ENCODE data around the gene FAM184A. TPM values are rescaled to one million over a fixed set of nuclear protein-coding genes. Genes with fewer than 3 reads are reported as not detected.

FAM184A gene
- total and polyA plus RNA-seq, 2 donors (not counting 3 experiments of a cell fraction or from before 2014, with no cell fraction given) = 0.04 to 0.84 TPM

DNA sequence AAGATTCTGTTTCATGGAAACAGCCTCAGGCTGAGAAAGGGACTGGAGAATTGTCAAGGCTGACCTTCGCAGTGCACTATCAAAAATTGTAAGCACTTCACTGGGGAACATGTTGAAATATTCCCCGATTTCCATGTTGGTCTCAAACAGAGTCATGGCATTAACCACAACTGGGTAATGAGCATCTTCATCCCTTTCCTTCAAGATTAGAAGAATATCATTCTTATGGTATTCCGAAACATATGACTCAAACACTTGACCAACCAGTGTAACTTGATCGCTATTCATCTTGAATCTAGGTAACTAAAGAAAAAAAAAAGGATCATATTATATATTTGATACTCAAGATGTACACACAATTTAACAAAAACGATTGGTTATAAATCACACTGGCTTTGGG is 147.0 kb downstream of the FAM184A start:
- H3K27ac ChIP-seq (ENCODE audit: insufficient read depth, low read depth, low read length) = no peak overlapping the region
- H3K4me2 ChIP-seq (ENCODE audit: insufficient read depth, low read length) = no peak overlapping the region
- H3K4me1 ChIP-seq (ENCODE audit: control insufficient read depth, extremely low read depth, insufficient read depth, low read length) = peaks cover 10% of the 10 kb centered on the region
- POLR2A ChIA-PET = no interaction called here
- H3K79me2 ChIP-seq (ENCODE audit: control insufficient read depth, insufficient read depth, low read length) = no peaks in the 10 kb centered on the region
- BruUV-seq (replicated peaks) = no TSS peak
- no peaks in the 10 kb centered on the region for H3K27me3 ChIP-seq (ENCODE audit: control insufficient read depth in 2 of 2, insufficient read depth in 2 of 2, low read length in 2 of 2)
- intact Hi-C loops (cut with micrococcal nuclease) = loop anchor here (10.0 kb wide), 1 partner anchor 413 kb away; the partner anchor contains the start of gene MAN1A1
- FAIRE-seq (no peak), DNase-seq (ENCODE audit: low read depth, low spot score) (no peak)
- H3K9ac ChIP-seq (replicated peaks; ENCODE audit: extremely low read depth, insufficient read depth, low read length) = no peak overlapping the region
- CTCF ChIA-PET = no interaction called here
- H3K9me1 ChIP-seq (replicated peaks; ENCODE audit: control insufficient read depth, extremely low read depth, insufficient read depth, low read length) = no peaks in the 10 kb centered on the region
- TF ChIP-seq, protein P1, sequence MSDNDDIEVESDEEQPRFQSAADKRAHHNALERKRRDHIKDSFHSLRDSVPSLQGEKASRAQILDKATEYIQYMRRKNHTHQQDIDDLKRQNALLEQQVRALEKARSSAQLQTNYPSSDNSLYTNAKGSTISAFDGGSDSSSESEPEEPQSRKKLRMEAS (IDR thresholded peaks at IDR 0.05; ENCODE audit: insufficient read depth, insufficient read length) = no peak
- TF ChIP-seq EZH2 (IDR thresholded peaks at IDR 0.05; ENCODE audit: borderline replicate concordance, low read depth, low read length, severe bottlenecking) (no peak), POLR2A (IDR thresholded peaks at IDR 0.05; ENCODE audit: low read depth, low read length) (no peak), MYC (IDR thresholded peaks at IDR 0.05; ENCODE audit: low read depth, low read length) (no peak), JUN (IDR thresholded peaks at IDR 0.05; ENCODE audit: borderline replicate concordance, insufficient read depth, insufficient read length, low read depth) (no peak), FOS (IDR thresholded peaks at IDR 0.05; ENCODE audit: borderline replicate concordance, insufficient read depth, low read length) (no peak), GATA2 (IDR thresholded peaks at IDR 0.05; ENCODE audit: insufficient read depth, insufficient read length, low read depth, low read length) (no peak), POLR2AphosphoS5 (IDR thresholded peaks at IDR 0.05; ENCODE audit: insufficient read depth, low read depth, low read length) (no peak)
- TF ChIP-seq, protein P2, sequence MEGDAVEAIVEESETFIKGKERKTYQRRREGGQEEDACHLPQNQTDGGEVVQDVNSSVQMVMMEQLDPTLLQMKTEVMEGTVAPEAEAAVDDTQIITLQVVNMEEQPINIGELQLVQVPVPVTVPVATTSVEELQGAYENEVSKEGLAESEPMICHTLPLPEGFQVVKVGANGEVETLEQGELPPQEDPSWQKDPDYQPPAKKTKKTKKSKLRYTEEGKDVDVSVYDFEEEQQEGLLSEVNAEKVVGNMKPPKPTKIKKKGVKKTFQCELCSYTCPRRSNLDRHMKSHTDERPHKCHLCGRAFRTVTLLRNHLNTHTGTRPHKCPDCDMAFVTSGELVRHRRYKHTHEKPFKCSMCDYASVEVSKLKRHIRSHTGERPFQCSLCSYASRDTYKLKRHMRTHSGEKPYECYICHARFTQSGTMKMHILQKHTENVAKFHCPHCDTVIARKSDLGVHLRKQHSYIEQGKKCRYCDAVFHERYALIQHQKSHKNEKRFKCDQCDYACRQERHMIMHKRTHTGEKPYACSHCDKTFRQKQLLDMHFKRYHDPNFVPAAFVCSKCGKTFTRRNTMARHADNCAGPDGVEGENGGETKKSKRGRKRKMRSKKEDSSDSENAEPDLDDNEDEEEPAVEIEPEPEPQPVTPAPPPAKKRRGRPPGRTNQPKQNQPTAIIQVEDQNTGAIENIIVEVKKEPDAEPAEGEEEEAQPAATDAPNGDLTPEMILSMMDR (IDR thresholded peaks at IDR 0.05; ENCODE audit: extremely low read depth in 1 of 2, insufficient read depth in 1 of 2, low read depth in 1 of 2, low read length in 2 of 2) = no peak
- no peak overlapping the region for H3K4me3 ChIP-seq (replicated peaks in 1 of 3; ENCODE audit: insufficient read depth in 1 of 3, low read depth in 1 of 3, low read length in 3 of 3)
- H3K36me3 ChIP-seq (ENCODE audit: control insufficient read depth in 2 of 2, extremely low read depth in 1 of 2, insufficient read depth in 2 of 2, low read length in 2 of 2) = peaks cover 0 to 2% of the 10 kb centered on the region in 2 experiments
- no peaks in the 10 kb centered on the region for H3K9me3 ChIP-seq (replicated peaks; ENCODE audit: control insufficient read depth, insufficient read depth, low read length)
- H4K20me1 ChIP-seq (replicated peaks; ENCODE audit: control insufficient read depth, extremely low read depth, insufficient read depth, low read length) = no peaks in the 10 kb centered on the region
- no peak overlapping the region for H2AFZ ChIP-seq (ENCODE audit: low read depth, low read length)
- dilution Hi-C loops (cut with MboI; ENCODE audit: extremely low pct_ligation_motif_present, low sequenced_read_pairs) = no loop called here

All from endothelial cell of umbilical vein (primary cell).